Tibial nerve (tissue), 4 donors: ENCODE results near the gene TNFAIP8. TPM values are rescaled to one million over a fixed set of nuclear protein-coding genes. Genes with fewer than 3 reads are reported as not detected.

Source experiments
- DNase-seq, 2 donors: peaks; one replicate each; pipeline ENCODE4 v3.0.0-alpha.2; 2019; ENCODE audit warnings: low spot score in 2 of 2
- H3K27ac ChIP-seq, 4 donors: fragments of 200-600 bp; sonication (generic) in 3 of 4; one replicate each; pipeline ENCODE4 v1.5.1; 2017 to 2019; ENCODE audit warnings: mild to moderate bottlenecking in 1 of 4
- H3K27me3 ChIP-seq, 2 donors: fragments of 200-600 bp; sonication (generic) in 1 of 2; one replicate each; pipeline versions ENCODE4 v1.5.1 to v1.6.0; 2017 to 2019
- H3K36me3 ChIP-seq, 3 donors: fragments of 200-600 bp; sonication (generic); one replicate each; pipeline ENCODE4 v1.5.1; 2018 to 2019
- H3K4me1 ChIP-seq, 4 donors: fragments of 200-600 bp; sonication (generic) in 3 of 4; one replicate each; pipeline ENCODE4 v1.5.1; 2017 to 2019
- H3K4me3 ChIP-seq, 4 donors: fragments of 200-600 bp; sonication (generic) in 3 of 4; one replicate each; pipeline ENCODE4 v1.5.1; 2017 to 2019; ENCODE audit warnings: mild to moderate bottlenecking in 1 of 4, moderate library complexity in 1 of 4
- H3K9me3 ChIP-seq, 4 donors: fragments of 200-600 bp; sonication (generic) in 3 of 4; one replicate each; pipeline ENCODE4 v1.5.1; 2017 to 2019
- CTCF ChIP-seq, 5 experiments: fragments of 200-600 bp in 3 of 5; fragments of 450-650 bp in 2 of 5; sonication (generic) in 3 of 5; IDR thresholded peaks; one replicate each; pipeline ENCODE4 v1.5.1; 2016 to 2019; ENCODE audit warnings: antibody characterized with exemption in 5 of 5, mild to moderate bottlenecking in 3 of 5, moderate library complexity in 2 of 5
- EP300 ChIP-seq, 2 donors: sonication (generic); formaldehyde crosslinking; IDR thresholded peaks; one replicate each; pipeline ENCODE4 v1.6.1; 2017; ENCODE audit warnings: antibody characterized with exemption in 2 of 2, mild to moderate bottlenecking in 1 of 2
- POLR2A ChIP-seq, 2 donors: fragments of 450-650 bp; IDR thresholded peaks; one replicate each; pipeline ENCODE4 v1.6.1; 2017; ENCODE audit warnings: antibody characterized with exemption in 2 of 2, mild to moderate bottlenecking in 2 of 2, moderate library complexity in 2 of 2
- WGBS, 2 donors: methylation state at CpG; one replicate each; pipeline ENCODE4 v1.1.5; 2018; 5-methylcytosine and 5-hydroxymethylcytosine counted together
- total RNA-seq, 4 donors: library from RNA; depleted of rRNA; stranded (reverse); fragments of >200 nt; gene quantifications; one replicate each; pipeline ENCODE4 v1.1.0, GENCODE V29; 2016

The TNFAIP8 gene
- total RNA-seq, 4 donors from 2014 or later: 15.3 to 19.4 (median 17.8) TPM

- DNase-seq: no peak
- H3K4me1 ChIP-seq: peaks cover 0 to 5% (median 0%) of the 10 kb centered on the region in 4 donors
- no peaks in the 10 kb centered on the region for H3K9me3 ChIP-seq
- 0 to 80% methylated on average over 1 of the region's 1 CpG for WGBS, 2 donors
- H3K36me3 ChIP-seq: no peaks in the 10 kb centered on the region
- H3K27me3 ChIP-seq: no peaks in the 10 kb centered on the region
- TF ChIP-seq EP300 (IDR thresholded peaks at IDR 0.05): no peak
- no peak for TF ChIP-seq POLR2A (IDR thresholded peaks at IDR 0.05)
- no peak for TF ChIP-seq CTCF (IDR thresholded peaks at IDR 0.05)
- H3K27ac ChIP-seq: no peak overlapping the region
- no peak overlapping the region for H3K4me3 ChIP-seq
Measured at GRCh38 chr5:119347574-119347973, 8.2 kb upstream of the TNFAIP8 start.

DNA sequence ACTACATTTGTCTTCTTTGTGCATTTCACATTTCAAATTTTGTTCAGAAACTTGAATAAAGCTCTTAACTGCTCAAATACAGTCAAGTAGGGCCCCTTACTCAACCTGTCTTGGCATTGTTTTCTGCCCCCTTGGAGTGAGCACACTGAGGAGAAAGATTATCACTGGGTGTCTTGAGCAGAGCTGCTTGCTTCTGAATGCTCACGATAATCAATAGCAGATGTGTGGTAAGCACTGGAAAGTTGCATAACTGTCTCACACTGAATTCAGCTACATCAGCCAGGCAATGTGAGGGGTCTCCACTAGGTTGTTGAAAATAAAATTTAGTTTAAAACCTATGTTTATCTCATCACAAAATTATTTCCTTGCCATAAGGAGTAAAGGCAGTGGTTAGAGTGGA, 7.8 kb upstream of the TNFAIP8 start:
- WGBS, 2 donors: 56 to 69% methylated on average over 1 of the region's 1 CpG
- Histone ChIP-seq H3K27me3 (no peaks in the 10 kb centered on the region), H3K9me3 (no peaks in the 10 kb centered on the region), H3K4me3 (no peak overlapping the region), H3K36me3 (no peaks in the 10 kb centered on the region), H3K4me1 (peaks cover 0 to 8% (median 0%) of the 10 kb centered on the region in 4 donors), H3K27ac (no peak overlapping the region)
- DNase-seq: no peak
- TF ChIP-seq POLR2A (IDR thresholded peaks at IDR 0.05) (no peak), CTCF (IDR thresholded peaks at IDR 0.05) (no peak), EP300 (IDR thresholded peaks at IDR 0.05) (no peak)

- Histone ChIP-seq H3K4me1 (peaks cover 0 to 27% (median 12%) of the 10 kb centered on the region in 4 donors), H3K27me3 (no peaks in the 10 kb centered on the region), H3K9me3 (no peaks in the 10 kb centered on the region), H3K36me3 (no peaks in the 10 kb centered on the region), H3K27ac (no peak overlapping the region), H3K4me3 (no peak overlapping the region)
- DNase-seq: no peak
- no peak for TF ChIP-seq EP300 (IDR thresholded peaks at IDR 0.05)
- TF ChIP-seq POLR2A (IDR thresholded peaks at IDR 0.05): no peak
- no peak for TF ChIP-seq CTCF (IDR thresholded peaks at IDR 0.05)
- 75 to 83% methylated on average over 2 of the region's 2 CpGs for WGBS, 2 donors
Measured at GRCh38 chr5:119353213-119353612, 2.6 kb upstream of the TNFAIP8 start.

- TF ChIP-seq EP300 (IDR thresholded peaks at IDR 0.05): no peak
- TF ChIP-seq CTCF (IDR thresholded peaks at IDR 0.05): no peak
- no peak for TF ChIP-seq POLR2A (IDR thresholded peaks at IDR 0.05)
- 68 to 73% methylated on average over 5 of the region's 5 CpGs for WGBS, 2 donors
- no peak overlapping the region for H3K27ac ChIP-seq
Measured at GRCh38 chr5:119353686-119354366, 2.0 kb upstream of the TNFAIP8 start.

DNA sequence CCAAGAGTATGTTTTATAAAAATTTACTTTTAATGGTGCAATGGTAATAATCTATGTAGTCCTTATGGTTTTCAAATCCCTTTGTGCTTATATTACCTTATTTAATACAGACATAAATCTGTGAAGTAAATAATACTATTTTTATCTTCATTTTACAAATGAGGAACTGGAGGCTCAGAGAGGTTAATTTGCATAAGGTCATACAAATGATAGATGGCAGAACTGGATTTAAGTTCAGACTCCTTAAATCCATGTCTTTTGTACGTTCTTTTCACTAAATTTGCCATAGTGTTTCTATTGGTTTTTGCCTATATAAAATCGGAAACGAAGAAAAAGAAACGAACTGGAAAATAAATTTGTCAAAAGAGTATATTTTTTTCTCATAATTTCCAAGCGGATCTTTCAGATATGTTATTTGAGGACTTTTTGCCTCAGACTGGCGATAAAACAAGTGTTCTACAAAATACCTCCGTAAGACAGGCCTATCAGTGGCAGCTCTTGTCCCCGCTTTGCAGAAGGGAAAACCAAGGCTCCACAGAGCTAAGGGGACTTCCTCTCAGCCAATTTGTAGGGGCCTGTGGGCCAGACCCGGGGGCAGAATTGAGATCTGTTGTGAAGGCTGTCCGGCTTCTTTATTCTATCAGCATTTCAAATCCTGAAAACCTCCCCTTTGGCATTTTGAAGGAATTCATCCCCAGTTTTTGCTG, 1.1 kb upstream of the TNFAIP8 start:
- H3K9me3 ChIP-seq: no peaks in the 10 kb centered on the region
- no peak for DNase-seq
- no peaks in the 10 kb centered on the region for H3K27me3 ChIP-seq
- peak overlapping the region in 1 of 4 donors; percentile 50 for H3K4me3 ChIP-seq
- H3K36me3 ChIP-seq: no peaks in the 10 kb centered on the region
- peaks cover 0 to 37% (median 19%) of the 10 kb centered on the region in 4 donors for H3K4me1 ChIP-seq
- TF ChIP-seq CTCF (IDR thresholded peaks at IDR 0.05): no peak
- TF ChIP-seq EP300 (IDR thresholded peaks at IDR 0.05): no peak
- no peak for TF ChIP-seq POLR2A (IDR thresholded peaks at IDR 0.05)
- 92% methylated on average over 10 of the region's 10 CpGs for WGBS, 2 donors
- peak overlapping the region in 1 of 4 donors; percentile 62 for H3K27ac ChIP-seq

More at GRCh38 chr5:119353686-119354366, 2.0 kb upstream of the TNFAIP8 start:
- Histone ChIP-seq H3K9me3 (no peaks in the 10 kb centered on the region), H3K36me3 (no peaks in the 10 kb centered on the region), H3K27me3 (no peaks in the 10 kb centered on the region), H3K4me3 (no peak overlapping the region), H3K4me1 (peaks cover 0 to 32% (median 15%) of the 10 kb centered on the region in 4 donors)
- no peak for DNase-seq
